ENCODE data around the gene CRYL1. TPM values are rescaled to one million over a fixed set of nuclear protein-coding genes. Genes with fewer than 3 reads are reported as not detected.

Gene CRYL1
- total RNA-seq, 1 experiment from 2014 or later = 0.20 TPM

DNA sequence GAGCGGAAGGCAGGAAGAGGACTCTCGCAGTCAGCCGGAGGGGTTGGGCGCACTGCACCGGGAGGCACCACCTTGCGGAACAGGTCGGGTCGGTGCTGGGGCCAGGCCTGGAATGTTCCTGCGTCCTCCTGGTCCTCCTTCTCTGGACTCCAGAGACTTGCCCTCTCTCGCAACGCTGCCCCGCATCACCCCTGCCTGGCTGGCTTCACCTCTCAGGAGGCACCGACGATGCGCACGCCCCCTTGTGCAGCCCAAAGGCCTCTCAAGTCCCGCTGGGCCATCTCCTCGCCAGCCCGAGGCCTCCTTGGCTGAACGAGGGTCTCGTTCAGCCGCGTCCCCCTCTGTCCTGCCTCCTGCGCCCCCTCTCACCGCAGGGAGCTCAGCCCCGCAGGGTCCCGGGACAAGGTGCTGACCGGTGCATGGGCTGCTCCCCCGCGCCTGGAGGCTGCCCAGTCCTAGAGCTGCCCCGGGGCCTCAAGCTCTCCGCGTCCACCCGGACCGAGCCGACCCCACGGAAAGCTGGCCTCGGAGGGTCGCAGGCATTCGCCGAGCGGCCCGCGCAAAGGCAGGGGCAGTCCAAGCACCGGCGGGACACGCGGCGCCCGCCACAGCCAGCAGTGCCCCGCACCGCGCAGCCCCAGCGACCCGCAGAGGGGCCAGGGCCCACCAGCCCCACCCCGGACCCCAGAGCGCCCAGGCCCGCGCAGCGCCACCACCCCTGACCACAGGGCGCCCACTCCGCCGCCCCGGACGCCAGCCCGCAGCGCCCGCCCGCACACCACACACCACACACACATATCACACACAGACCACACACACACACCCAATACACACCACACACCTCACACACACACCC is 133.8 kb downstream of the CRYL1 start:
- Histone ChIP-seq H3K9me3 (replicated peaks) (no peaks in the 10 kb centered on the region), H3K4me3 (no peak overlapping the region), H3K27me3 (peaks cover under 1% of the 10 kb centered on the region; the same call in 1 of the 2 replicates), H3K4me1 (no peaks in the 10 kb centered on the region), H3K27ac (no peak overlapping the region), H3K36me3 (no peaks in the 10 kb centered on the region)
- DNase-seq = no peak

DNA sequence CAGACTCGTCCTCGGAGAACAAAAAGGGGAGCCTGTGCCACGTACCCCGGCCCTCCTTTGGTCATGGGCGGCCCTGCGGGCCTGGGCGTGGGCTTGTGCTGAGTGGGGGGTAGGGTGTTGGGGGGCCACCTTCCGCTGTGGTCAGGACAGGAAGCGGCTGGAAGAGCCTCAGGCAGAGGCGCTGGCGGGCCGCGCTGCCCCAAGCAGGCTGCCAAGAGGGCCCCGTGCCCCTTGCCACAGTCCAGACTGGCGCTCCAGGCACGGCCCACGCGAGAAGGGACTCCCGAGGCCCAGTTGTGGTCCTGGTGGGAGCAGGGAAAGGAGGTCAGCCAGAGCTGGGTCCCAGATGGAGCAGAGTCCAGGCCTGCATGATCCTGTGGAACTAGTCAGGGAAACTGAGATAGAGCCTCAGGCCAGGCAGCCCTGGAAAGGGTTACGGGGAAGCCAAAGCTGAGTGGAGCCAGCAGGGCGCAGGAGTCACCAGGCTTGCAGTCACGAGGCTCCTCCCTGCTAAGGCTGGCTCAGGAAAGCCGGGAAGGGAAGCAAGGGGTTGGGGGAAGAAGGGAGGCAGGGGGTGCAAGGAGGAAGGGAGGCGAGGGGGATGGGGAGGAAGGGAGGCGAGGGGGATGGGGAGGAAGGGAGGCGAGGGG is 135.0 kb downstream of the CRYL1 start:
- Histone ChIP-seq H3K4me3 (no peak overlapping the region), H3K27ac (no peak overlapping the region)
- no peak for DNase-seq

DNA sequence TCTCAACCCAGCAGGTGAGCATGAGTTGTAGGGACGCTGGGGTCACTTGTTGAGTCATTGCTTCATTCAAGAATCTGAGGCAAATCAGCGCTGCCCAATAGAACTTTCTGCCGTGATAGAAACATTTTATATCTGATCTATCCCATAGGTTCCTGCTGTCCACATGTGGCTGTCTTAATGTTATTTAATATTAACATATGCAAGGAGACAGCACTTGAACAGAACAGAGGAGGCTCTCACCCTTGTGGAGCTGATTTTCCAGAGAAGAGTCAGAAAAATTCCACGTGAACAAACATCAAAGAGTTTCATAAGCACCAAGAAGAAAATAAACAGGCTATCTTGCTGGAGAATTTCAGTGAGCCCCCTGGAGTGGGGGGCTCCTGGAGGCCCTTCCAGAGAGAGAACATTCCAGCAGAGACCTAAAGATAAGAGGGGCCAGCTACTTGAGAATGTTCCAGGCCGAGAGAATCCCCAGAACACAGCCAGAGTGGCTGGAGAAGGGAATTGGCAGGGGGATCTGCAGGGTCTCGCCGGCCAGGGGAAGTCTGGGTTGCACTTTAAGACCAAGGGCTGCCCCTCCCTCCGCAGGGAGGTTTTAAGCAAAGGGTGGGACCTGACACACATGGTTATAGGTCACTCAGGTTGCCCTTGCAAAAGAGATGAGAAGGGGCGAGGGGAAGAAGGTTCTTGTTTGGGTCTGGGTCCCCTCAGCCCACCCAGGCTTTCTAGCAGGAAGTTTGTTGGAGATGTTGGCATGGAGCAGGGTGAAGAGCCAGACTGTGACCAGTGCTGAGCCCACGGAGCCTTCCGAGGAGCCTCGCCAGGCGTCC is 135.7 kb downstream of the CRYL1 start:
- DNase-seq = no peak
- H3K9me3 ChIP-seq (replicated peaks) = no peaks in the 10 kb centered on the region
- no peaks in the 10 kb centered on the region for H3K4me1 ChIP-seq
- no peak overlapping the region for H3K27ac ChIP-seq
- peaks cover 4% of the 10 kb centered on the region; the same call in 1 of the 2 replicates for H3K27me3 ChIP-seq
- H3K4me3 ChIP-seq = no peak overlapping the region
- H3K36me3 ChIP-seq = no peaks in the 10 kb centered on the region

More for the DNA sequence above, 135.0 kb downstream of the CRYL1 start:
- no peaks in the 10 kb centered on the region for H3K36me3 ChIP-seq
- no peaks in the 10 kb centered on the region for H3K9me3 ChIP-seq (replicated peaks)
- no peaks in the 10 kb centered on the region for H3K4me1 ChIP-seq
- H3K27me3 ChIP-seq = peaks cover 4% of the 10 kb centered on the region; the same call in 1 of the 2 replicates

DNA sequence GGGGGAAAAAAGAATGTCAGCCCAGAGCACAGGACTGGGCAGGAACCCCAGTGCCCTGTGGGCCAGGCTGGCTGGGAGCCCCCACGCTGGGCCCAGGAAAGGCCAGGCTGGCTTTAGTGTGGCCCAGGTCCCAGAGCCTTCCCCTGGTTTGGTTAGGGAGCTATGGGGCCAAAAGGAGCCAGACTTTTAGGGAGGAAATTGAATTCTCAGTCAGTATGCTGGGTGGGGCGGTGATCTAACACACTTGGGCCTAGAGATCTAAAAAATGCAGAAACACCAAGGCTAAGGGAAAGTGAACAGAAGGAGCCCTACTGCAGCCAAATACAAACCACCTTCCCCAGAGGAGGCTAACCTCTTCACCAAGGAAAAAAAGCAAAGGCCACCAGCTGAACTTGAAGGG is 137.5 kb downstream of the CRYL1 start:
- Histone ChIP-seq H3K9me3 (replicated peaks) (no peaks in the 10 kb centered on the region), H3K27ac (no peak overlapping the region), H3K36me3 (no peaks in the 10 kb centered on the region), H3K4me1 (no peaks in the 10 kb centered on the region), H3K4me3 (no peak overlapping the region), H3K27me3 (peaks cover 7% of the 10 kb centered on the region; the same call in 1 of the 2 replicates)
- no peak for DNase-seq

DNA sequence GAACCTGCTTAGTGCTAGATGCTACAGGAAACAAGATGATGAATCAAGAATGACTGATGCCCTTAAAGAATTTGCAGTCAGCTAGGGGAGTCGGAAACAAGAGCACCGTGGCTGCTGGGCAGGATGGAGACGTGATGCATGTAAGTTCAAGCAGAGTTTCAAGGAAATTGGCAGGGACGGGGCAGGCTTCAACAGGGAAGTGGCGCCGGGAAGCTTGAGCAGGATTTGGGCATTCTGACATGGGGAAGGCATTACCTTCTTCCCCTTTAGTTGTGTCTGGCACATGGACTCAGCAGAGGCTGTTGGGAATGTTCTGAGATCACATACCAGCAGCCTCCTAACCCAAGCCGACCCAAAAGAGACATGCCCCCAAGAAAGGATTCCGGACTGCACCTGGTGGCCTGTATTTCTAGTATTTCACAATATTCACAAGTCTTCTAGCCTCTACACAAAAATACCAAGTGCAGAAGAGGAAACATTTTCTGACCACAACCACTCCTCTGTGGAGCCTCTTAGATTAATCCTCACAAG is 138.2 kb downstream of the CRYL1 start:
- no peak overlapping the region for H3K27ac ChIP-seq
- H3K9me3 ChIP-seq (replicated peaks) = no peaks in the 10 kb centered on the region
- no peak overlapping the region for H3K4me3 ChIP-seq
- no peaks in the 10 kb centered on the region for H3K4me1 ChIP-seq
- H3K36me3 ChIP-seq = no peaks in the 10 kb centered on the region
- no peak for DNase-seq
- peaks cover 7% of the 10 kb centered on the region; the same call in 1 of the 2 replicates for H3K27me3 ChIP-seq

DNA sequence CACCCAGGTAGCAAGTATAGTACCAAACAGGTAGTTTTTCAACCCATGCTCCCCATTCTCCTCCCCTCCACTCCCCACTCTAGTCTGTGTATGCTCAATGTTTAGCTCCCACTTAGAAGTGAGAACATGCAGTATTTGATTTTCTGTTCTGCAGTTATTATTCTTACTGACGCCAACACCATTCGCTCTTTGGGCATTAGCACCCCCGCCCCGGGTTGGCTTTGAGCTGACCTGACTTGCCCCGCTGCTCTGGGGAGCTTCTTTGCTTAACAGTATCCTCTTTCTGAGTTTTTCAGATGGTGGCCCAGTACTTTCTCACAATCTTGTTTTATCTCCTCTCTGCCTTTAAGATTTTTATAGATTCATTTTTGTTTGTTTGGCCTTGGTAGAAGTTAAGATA is 138.7 kb downstream of the CRYL1 start:
- Histone ChIP-seq H3K4me3 (no peak overlapping the region), H3K27me3 (peaks cover 7% of the 10 kb centered on the region; the same call in 1 of the 2 replicates), H3K27ac (no peak overlapping the region), H3K36me3 (no peaks in the 10 kb centered on the region), H3K9me3 (replicated peaks) (no peaks in the 10 kb centered on the region), H3K4me1 (no peaks in the 10 kb centered on the region)
- DNase-seq = no peak

DNA sequence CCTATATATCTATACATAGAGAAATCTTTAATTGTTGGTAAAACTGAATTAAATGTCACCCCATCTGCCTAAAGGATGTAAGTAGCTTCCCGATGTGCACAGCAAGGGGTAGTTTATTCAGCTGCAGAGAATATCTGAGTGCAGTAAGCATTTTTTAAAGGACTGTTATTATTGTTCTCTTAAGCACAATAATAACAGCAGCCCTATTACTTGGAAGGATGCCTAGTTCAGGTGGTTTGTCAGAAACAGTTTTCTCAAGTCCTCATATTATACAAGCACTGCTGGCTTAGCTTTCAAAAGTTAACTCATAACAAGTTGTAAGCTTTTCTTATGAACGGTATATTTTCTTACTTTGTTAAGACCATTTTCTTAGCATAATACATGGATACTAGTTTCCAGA is 142.6 kb downstream of the CRYL1 start:
- Histone ChIP-seq H3K4me3 (no peak overlapping the region), H3K4me1 (no peaks in the 10 kb centered on the region), H3K9me3 (replicated peaks) (no peaks in the 10 kb centered on the region), H3K27ac (no peak overlapping the region), H3K36me3 (no peaks in the 10 kb centered on the region), H3K27me3 (peaks cover 8% of the 10 kb centered on the region; the same call in 1 of the 2 replicates)
- no peak for DNase-seq

DNA sequence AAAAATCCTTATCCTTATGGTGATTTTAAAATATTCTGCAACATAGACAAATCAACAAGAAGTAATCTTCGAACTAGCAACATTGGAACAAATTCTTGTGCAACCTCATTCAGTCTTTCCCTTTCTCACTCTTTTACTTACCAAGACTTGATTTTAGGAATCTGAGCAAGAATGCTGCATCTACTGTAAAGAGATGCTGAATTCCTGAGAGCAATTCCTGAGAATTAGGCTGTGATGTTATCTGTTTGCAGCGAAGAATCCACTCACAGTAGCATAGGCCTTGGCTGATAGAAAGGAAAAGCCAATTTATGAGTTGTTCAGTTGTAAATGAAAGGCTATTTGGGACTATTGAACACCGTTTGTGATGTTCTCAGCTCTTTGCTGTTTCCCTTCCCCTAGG is 144.3 kb downstream of the CRYL1 start:
- H3K27ac ChIP-seq = no peak overlapping the region
- H3K27me3 ChIP-seq = peaks cover 8% of the 10 kb centered on the region; the same call in 1 of the 2 replicates
- H3K9me3 ChIP-seq (replicated peaks) = no peaks in the 10 kb centered on the region
- DNase-seq = no peak
- H3K4me1 ChIP-seq = no peaks in the 10 kb centered on the region
- no peak overlapping the region for H3K4me3 ChIP-seq
- no peaks in the 10 kb centered on the region for H3K36me3 ChIP-seq

DNA sequence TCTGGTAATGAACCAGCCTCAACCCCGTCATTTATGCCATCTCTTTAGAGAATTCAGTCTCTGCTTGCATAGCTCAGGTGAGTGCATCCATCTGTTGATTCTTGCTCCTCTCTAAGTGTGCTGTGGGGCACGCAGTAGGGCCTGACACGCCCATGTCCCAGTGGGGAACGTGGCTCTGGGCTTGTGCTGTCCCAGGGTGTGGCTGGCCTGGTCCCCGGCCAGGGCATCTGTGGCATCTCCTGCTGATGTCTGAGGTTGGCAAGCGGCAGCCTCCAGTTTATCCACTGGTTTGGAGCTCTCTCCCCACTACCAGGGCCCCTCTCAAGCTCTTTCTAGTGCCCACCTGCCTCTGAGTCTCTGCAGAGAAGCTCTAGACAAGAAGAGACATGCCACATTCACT is 146.9 kb downstream of the CRYL1 start:
- H3K4me1 ChIP-seq = no peaks in the 10 kb centered on the region
- no peak for DNase-seq
- H3K36me3 ChIP-seq = no peaks in the 10 kb centered on the region
- peaks cover 8% of the 10 kb centered on the region; the same call in 1 of the 2 replicates for H3K27me3 ChIP-seq
- no peak overlapping the region for H3K4me3 ChIP-seq
- H3K9me3 ChIP-seq (replicated peaks) = no peaks in the 10 kb centered on the region
- no peak overlapping the region for H3K27ac ChIP-seq

DNA sequence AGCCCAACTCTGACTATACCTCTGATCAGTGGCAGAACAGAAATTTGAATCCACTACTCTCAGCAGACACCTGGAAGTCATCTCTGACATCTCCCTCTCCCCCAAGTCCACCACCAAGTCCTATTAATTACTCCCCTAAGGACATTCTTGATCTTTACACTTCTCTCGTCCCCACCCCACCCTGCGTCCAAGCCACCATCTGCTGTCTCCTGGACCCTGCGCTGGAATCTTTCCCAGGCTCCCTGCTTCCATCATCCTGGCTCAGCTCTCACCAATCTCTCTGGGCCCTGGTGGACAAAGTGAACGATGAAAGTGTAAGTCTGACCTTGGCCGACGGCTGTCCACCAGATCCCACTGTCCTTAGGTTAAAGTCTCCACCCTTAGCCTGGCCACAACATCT is 147.9 kb downstream of the CRYL1 start:
- Histone ChIP-seq H3K36me3 (no peaks in the 10 kb centered on the region), H3K4me1 (no peaks in the 10 kb centered on the region), H3K4me3 (no peak overlapping the region), H3K27me3 (peaks cover 5% of the 10 kb centered on the region; the same call in 1 of the 2 replicates), H3K27ac (no peak overlapping the region), H3K9me3 (replicated peaks) (no peaks in the 10 kb centered on the region)
- no peak for DNase-seq

DNA sequence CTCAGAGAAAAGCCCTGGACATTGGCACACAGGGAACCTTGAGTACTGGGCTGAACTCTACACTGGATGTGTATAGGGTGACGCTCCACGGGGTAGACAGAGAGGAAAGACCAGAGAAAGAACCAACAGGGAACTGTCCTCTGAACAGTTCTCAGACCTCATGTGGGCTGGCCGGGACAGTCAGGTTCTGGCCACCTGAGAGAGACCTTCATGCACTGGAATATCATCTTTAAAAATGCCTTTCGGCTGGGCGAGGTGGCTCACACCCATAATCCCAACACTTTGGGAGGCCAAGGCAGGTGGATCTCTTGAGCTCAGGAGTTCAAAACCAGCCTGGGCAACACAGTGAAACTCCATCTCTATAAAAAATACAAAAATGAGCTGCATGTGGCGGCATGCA is 149.8 kb downstream of the CRYL1 start:
- Histone ChIP-seq H3K9me3 (replicated peaks) (no peaks in the 10 kb centered on the region), H3K4me3 (no peak overlapping the region), H3K36me3 (no peaks in the 10 kb centered on the region), H3K4me1 (no peaks in the 10 kb centered on the region), H3K27ac (no peak overlapping the region), H3K27me3 (peaks cover 5% of the 10 kb centered on the region; the same call in 1 of the 2 replicates)
- no peak for DNase-seq

DNA sequence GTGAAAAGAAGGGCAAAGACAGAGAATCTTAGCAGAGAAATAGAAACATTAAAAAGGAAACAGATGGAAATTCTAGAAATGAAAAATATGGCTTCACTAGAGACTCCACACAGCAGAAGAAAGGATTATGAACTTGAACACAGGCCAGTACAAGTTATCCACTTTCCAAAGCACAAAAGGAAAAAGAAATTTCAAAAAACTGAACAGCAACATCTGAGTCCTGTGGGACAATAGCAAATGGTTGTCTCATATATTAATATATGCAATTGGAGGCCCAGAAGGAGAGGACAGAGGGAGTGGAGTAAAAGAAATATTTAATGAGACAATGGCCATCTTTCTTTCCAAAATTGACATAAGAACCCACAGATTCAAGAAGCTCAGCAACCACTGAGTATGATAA is 151.8 kb downstream of the CRYL1 start:
- peaks cover 5% of the 10 kb centered on the region for H3K27me3 ChIP-seq
- H3K4me3 ChIP-seq = no peak overlapping the region
- no peaks in the 10 kb centered on the region for H3K4me1 ChIP-seq
- no peak for DNase-seq
- 0 out of 2 replicates have a peak, but pooled peaks cover 4% of the 10 kb centered on the region for H3K9me3 ChIP-seq (replicated peaks)
- H3K27ac ChIP-seq = no peak overlapping the region
- H3K36me3 ChIP-seq = no peaks in the 10 kb centered on the region

DNA sequence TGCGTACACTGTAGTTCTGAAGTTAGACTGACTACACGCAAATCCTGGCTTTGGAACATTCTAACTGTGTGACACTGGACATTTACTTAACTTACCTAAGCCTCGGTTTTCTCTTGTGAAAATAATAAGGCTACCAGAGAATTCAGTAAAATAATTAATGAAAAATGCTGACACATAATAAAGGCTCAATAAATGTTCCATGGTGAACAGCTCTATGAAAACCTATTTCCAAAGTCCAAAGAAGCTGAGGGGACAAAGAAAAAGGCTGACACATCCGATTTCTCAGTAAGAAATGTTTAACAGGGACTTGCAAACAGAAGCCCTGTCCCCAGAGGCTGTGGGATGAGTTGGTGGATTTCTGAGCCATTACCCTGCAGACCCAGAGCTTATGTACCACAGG is 153.8 kb downstream of the CRYL1 start:
- Histone ChIP-seq H3K27me3 (peaks cover 3% of the 10 kb centered on the region; the same call in 1 of the 2 replicates), H3K4me3 (no peak overlapping the region), H3K9me3 (replicated peaks) (0 out of 2 replicates have a peak, but pooled peaks cover 4% of the 10 kb centered on the region), H3K27ac (no peak overlapping the region), H3K4me1 (no peaks in the 10 kb centered on the region), H3K36me3 (no peaks in the 10 kb centered on the region)
- no peak for DNase-seq

DNA sequence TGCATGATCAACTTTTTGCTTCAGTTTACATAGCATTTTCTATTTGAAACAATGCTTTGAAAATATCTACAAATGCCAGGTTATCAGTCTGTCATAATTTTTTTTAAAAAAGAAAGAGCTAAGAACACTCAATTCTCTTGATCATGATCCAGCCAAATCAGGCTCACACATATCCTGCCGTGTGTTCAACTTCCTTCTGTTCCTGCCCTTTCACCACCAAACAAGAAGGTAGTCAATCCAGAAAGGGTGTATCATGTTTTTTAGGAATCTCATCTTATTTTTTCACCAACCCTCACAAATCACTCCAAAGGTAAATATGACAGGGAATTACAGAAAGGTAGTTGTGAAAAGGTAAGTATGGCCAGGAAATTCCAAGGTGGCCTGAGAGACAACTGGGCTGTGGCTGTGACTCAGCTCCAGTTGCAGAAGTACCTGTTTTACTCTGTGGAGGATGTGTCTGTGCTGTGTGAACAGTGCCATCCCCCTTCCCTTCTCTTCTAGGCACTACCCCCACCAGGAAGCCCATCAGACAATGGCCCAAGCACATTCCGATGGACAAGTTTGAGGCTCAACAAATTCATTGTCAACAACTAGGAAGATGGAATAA is 154.7 kb downstream of the CRYL1 start:
- Histone ChIP-seq H3K27me3 (peaks cover 3% of the 10 kb centered on the region; the same call in 1 of the 2 replicates), H3K4me1 (no peaks in the 10 kb centered on the region), H3K27ac (no peak overlapping the region), H3K36me3 (no peaks in the 10 kb centered on the region), H3K4me3 (no peak overlapping the region), H3K9me3 (replicated peaks) (0 out of 2 replicates have a peak, but pooled peaks cover 4% of the 10 kb centered on the region)
- no peak for DNase-seq

Data from SJCRH30 (cell line).